HG03457 (cell line): ENCODE measurements around the gene GRIK4.
"Not testable (repeated sequence)": the region's sequence is repeated elsewhere in the genome, so short reads cannot be mapped to it uniquely, and the experiment has no call there.

Experiments
- ATAC-seq: cut with Tn5 transposase; IDR thresholded peaks from one replicate; pipeline ENCODE4 v1.9.1; 2021; ENCODE audit warnings: moderate number of reproducible peaks; ENCODE audit not compliant: unreplicated experiment

Gene GRIK4

DNA sequence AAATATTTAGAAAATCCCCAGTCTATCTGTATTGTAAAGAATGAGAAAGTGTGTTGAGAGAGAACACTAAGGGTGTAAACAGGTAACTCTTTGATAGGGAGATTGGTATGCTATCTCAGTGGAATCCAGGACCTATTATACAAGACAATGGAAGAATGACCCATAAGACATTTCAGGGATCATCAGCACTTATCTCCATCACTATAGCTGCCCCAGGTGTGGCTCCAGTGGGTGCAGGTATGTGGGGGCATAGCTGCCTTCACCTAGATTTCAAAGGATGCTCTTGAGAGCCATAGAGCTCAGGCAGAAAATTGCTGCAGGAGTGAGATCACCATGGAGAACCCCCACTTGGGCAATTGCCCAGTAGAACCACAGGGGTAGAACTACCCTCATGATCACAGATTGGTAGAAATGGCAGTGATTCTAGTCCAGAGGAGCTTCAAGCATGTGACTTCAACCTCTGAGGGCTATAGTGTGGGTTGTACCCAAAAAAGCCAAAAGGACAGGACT is 260.1 kb downstream of the GRIK4 start:
- no peak for ATAC-seq

DNA sequence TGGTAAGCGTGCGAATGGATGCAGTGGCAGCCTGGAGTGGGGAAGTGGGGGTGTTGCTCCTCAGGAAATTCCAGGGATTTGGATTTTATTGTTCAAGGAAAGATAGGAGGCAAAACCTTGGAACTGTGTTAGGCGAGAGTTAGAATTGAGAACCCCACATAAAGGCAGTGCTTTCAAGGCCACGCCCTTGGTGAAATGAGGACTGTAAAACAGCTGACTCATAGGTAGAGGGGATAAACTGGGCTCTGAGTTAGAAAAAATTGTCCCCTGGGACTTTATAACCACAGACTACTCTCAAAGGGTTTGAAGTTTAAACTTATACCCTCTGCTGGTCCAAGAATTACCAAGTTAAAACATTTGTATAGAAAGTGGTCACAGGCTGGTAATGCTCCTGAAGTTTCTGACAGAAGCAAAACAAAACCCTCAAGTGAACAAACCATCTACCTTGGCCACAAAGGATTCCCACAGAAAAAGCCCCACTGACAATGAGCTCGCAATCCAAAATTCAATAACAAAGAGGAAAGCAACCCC is 262.0 kb downstream of the GRIK4 start:
- no peak for ATAC-seq

DNA sequence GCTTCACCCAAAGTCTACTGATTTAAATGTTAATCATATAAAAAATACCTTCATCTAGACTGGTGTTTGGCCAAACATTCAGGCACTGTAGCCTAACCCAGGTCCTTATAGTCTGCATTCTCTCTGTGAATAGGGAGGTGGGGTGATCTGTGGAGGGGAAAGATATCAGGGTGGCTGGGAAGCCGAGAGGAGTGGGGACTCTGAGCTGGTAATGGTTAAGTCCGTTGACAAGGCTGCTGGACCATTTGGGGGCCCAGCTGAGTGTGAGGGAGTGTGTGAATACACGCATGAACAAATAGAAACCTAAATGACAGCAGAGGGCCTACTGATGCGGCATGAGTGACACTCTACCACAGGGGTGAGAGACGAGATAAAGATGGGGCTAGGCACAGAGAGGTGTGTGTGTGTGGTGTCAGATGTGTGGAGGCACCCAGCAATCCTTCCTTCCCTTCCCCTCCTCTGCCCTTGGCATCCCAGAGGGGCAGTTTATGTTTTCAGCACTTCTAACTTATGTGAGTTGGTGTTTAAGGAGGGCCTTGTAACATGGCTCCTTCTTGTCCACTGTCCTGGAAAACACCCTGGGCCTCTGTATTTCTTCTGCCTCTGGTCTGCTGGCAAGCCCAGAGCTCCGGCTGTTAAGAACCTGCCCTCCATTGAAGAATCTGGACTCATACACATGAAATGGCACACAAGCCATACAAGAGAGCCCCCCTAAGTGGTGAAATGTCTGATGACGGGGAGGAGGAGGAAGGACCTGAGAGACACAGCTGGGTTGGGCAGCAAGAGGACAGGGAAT is 263.2 kb downstream of the GRIK4 start:
- ATAC-seq: no peak

DNA sequence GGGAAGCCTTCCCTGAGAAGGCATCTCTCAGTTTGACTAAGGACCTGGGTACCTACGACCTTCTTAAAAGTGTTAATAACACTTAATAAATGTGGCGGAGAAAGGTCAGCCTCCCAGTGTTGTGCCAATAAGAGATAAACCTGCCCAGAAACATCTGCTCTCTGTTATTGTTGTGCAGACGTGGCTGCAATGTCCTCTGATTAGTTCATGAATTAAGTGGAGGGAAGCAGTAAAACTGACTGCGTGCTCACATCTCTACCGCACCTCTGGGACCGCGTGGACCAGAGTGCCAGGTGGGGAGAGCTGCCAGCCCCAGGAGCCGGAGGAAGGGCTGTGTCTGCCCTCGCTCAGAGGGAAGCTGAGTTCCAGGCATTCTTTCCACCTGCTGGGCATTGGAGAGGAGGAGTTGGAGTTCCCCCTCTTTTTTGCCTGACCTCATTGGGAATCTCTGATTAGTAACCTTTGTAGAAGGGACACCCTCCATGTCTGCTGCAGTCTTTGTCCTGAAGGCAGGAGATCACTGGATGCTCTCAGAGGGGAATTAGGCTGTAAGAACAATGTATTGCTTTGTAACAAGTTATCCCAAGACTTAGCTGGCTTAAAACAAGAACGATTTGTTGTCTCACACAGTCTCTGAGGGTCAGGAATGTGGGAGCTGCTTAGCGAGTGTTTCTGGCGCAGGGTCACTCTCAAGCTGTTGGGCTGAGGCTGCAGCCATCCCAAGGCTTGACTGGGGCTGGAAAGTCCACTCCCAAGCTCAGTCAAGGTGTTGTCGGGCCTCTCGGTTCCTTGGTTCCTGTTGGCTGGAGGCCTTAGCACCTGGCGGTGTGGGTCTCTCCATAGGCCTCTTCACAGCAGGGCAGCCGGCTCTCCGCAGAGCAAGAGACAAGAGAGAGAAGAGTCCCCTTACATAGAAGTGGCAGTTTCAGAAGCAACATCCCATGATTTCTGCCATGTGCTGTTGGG is 264.7 kb downstream of the GRIK4 start:
- ATAC-seq: no peak

DNA sequence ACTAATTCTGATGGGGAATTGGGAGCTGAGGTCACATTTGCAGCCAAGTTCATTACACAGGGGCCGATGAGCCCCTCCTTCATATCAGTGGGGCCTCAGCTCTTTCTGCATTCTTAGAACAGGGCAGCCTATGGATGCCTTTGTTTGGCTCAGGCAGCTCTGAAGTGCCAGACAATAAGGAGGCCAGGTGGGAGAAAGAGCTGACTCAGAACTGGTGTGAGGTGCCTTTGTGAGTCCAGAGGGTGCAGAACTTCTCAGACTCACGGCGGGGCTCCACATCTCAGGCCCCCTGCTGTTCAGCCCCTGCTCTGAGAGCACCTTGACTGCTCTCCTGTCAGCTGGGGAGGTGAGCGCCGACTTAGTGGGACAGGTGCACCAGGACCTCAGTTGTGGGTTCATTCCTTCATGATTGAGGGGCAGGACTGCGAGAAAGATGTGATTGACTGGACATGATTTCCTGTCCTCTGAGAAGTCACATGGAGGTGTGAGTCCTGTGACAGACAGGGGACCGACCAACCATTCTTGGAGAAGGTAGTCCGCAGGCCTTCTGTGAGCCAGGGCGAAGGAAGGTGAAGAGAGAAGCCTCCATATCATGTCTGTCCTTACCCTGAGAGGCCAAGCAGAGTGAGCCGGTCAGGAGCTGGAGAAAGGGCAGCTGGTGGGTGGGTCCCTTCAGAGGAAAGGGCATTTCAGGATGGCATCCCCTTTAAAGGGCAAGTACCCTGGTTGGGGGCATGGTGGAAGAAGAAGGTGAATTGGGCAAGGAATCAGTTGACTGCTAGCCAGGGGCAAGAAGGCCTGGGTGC is 267.3 kb downstream of the GRIK4 start:
- no peak for ATAC-seq

DNA sequence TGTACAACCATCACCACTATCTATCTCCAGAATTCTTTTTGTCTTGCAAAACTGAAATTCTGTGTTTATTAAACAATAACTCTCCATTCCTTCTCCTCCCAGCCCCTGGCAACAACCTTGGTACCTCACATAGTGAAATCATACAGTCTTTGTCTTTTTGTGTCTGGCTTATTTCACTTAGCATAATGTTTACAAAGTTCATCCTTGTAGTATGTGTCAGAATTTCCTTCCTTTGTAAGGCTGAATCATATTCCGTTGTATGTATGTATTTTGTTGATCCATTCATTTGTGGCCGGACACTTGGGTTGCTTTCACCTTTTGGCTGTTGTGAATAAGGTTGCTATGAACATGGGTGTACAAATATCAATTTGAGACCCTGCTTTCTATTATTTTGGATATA is 268.7 kb downstream of the GRIK4 start:
- ATAC-seq: no peak

DNA sequence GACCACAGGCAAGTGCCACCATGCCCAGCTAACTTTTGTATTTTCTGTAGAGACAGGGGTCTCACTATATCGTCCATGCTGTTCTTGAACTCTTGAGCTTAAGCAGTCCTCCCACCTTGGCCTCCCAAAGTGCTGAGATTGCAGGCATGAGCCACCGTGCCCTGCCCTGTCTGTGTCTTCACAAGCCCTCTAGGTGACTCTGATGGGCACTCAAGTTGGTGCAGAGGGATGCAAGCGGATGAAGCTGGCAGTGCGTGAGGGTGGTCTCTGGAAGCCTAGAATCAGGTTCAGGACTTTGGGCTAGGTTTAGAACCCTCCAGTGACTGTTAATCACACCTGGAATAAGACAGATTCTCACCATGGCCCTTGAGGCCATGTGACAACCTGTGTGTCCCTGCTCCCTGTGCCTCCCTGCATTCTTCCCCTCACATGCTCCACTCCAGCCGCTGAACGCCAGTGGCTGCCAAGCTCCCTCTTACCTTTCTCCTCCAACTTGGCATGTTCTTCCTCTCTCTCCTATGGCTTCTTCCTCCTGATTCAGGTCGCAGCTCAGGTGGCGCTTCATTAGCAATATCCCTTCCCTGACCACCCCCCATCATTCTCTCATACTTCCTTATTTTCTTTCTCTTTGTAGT is 270.1 kb downstream of the GRIK4 start:
- no peak for ATAC-seq

DNA sequence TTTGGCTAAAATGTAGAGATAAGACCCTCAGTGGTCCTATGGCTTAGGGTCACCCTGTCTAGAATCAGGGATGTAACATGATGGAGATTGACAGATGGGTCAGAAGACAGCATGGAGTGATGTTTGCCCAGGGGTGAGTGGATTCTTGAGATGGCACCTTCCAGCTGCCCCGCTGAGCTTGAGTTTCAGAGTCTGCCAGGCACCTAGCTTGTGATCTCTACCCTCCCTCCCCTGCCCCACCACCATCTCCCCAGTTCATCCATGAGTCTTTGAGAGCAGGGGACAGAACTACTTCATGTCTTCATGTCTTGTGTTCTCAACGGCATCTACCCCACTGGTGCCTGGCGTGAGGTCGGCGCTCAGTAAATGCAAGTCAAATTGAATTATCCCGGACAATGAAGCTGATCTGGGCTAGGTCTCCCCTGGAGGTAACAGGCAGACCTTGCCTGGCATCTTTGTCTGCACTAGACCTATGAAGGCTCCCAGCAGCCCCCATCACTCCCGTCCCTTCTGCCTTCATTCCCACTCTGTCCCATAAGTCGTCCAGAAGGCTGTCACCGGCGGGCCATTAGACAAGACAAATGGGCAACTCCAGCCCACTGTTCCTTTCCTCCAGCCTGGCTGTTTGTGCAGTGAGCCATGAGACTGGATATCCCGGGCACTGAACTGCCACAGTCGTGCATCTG is 273.2 kb downstream of the GRIK4 start:
- no peak for ATAC-seq

DNA sequence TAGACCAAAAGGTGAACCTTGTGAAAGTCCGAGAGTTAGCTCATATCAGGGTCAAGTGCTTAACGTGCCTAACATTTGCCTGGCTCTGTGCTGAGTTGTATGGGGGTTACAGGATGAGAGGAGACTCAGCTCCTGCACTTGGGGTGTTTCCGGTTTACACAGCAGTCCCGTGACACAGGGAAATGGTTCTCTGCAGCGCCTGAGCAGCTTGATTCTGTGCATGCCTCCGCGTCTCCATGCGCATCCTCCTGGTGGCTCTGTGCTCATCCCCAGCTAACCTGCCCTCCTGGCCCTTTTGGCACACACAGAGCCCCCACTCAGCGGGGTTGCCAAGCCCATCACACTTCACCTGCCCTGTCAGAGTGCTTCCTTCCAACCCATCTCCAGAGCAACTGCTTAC is 274.0 kb downstream of the GRIK4 start:
- no peak for ATAC-seq

DNA sequence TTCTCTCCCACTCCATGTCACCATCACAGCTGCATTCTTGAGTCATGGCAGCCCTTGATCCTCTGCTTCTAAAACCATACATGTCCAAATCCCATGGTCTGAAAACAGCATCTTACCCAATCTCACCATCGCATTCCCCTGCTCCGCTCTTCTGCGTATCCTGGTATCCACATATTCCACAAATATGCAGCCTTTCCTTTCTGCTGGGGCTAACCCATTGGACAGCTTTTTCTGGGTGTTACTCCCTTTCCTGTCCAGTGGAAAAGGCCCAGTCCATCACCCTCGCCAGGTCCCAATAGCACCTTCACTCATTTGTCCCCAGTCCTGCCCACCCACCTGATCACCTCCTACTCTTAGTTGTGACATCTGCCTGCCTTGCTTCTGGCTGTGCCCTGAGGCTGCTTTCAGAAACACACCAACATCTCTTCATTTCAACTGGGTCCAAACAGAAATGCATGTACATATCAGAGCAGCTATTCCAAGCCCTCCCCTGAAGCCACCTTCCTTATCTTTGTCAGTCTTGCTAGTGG is 274.7 kb downstream of the GRIK4 start:
- ATAC-seq: no peak

DNA sequence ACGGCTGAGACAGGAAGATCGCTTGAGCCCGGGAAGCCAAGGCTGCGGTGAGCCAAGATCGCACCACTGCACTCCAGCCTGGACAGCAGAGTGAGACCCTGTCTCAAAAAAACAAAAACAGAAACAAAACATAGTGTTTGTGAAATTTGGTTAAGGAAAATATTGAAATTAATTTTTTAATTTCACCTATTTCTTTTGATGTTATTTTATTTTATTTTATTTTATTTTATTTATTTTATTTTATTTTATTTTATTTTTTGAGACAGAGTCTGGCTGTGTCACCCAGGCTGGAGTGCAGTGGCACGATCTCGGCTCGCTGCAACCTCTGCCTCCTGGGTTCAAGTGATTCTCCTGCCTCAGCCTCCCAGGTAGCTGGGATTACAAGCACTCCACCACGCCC is 275.7 kb downstream of the GRIK4 start:
- ATAC-seq: not testable (repeated sequence)

DNA sequence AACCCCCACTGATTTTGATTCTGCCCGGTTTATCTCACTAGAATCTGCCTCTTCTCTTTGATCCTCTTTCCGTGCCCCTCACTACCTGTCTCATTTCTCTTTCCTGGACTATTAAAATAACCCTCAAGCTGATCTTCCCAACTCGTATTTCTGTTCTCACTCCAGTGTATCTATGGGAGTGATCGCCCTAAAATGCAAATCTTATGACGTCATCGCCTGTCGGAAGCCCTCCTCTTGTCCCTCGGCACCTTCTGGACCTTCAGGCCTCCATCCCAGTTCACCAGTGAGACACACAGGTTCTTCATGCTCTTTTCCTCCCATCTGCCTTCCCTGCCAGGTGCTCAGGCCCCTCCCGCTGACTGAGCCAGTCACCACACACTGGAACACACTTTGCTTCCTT is 277.8 kb downstream of the GRIK4 start:
- no peak for ATAC-seq

DNA sequence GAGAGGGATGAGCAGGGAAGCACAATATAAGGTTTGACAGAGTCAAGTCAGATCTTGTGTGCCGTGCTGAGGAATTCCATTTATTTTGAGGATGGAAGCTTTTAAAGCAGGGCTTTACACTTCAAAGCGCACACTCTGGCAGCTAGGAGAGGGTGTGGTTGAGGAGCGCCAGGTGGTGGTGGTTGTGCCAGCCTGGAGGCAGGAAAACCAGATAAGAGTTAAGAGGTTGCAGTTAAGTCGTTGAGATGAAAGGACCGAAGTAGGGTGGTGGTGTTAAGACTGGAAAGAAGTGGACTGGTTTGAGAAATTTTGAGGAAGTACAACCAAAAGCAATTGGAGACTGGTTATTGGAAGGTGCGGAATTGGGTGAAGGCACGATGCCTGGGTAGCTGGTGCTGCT is 280.8 kb downstream of the GRIK4 start:
- no peak for ATAC-seq

DNA sequence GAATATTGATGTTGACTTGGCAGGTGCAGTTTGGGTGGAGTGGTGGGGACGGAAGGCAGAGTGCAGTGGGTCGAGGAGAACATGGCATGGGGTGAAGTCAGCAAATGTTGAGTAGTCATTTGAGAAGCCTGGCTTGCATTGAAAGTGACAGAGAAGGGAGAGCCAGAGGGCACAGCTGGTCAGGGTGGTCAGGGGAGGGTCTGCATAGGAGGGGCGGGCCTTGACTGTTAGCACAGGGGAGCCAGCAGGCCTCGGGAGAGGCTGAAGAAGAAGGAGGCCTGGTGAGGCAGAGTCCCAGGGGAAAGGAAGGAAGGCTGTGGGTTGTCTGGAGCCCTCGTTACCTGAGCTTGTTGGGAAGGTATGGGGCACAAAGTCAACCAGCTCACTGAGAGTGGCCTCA is 281.6 kb downstream of the GRIK4 start:
- ATAC-seq: no peak

DNA sequence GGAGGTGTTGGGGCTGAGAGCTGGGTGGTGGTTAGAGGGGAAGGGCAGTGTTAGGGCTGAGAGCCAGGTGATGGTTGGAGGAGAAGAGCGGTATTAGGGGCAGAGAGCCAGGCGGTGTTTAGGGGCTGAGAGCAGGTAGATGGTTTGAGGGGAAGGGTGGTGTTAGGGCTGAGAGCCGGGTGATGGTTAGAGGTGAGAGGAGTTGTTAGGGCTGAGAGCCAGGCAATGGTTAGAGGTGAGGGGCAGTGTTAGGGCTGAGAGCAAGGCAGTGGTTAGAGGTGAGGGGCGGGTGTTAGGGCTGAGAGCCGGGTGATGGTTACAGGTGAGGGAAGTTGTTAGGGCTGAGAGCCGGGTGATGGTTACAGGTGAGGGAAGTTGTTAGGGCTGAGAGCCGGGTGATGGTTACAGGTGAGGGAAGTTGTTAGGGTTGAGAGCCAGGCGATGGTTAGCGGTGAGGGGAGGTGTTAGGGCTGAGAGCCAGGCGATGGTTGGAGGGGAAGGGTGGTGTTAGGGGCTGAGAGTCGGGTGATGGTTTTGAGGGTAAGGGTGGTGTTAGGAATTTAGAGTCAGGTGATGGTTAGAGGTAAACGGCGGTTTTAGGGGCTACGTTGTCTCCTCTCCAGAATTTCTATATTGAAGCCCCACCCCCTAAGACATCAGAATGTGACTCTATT is 282.4 kb downstream of the GRIK4 start:
- ATAC-seq: no peak

DNA sequence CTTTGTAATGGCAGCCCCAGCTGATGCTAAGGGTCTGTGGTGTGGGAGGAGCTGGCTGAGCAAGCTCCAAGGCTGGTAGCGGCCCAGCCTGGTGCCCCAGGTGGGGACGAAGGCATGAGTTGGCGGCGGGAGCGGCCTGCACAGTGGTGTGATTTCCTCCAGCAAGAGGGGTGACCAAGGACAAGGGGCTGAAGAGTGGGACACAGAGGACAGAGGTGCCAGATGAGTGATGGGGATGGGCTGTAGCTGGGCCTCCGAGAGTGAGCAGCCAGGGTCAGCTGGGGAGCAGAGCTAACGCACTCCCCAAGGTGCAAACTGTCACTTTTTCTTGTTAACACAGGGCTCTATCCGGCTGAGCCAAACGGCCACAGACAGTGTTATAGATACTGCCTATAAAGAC is 283.2 kb downstream of the GRIK4 start:
- no peak for ATAC-seq

DNA sequence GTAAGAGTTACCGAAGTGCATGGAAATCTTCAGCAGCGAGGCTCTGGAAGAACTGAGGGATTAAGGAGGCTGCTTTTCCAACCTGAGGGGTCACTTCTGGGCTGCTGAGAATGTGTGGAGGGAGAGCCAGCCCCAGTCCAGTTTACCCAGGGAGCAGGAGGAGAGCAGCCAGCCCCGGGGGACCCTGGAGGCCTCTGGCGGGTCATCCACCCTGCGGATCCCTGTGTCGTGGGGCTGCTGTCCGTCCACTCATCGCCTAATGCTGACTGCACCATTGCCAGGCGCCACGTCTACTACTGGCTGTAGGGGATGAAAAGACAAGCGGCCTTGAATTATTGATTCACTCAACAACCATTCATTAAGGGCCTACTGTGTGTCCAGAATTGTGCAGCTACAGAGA is 283.6 kb downstream of the GRIK4 start:
- ATAC-seq: no peak

DNA sequence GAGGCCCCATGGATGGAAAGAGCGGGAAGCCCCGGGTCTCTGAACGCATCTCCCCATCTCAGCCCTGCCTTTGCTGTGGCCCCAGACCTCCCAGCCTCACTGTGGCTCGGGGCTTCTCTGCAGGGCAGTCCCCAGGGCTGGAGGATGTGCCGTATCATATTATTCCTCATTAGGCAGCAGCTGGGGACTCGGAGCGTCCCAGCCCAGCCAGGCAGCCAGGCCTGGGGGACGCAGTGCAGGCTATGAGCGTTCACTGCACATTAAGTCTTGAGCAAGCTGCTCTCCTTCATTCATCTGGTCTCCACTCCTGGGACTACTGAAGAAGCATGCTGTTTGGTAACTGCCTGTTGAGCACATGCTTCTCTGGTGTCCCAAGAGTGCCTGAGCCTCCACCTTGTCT is 285.6 kb downstream of the GRIK4 start:
- ATAC-seq: no peak

DNA sequence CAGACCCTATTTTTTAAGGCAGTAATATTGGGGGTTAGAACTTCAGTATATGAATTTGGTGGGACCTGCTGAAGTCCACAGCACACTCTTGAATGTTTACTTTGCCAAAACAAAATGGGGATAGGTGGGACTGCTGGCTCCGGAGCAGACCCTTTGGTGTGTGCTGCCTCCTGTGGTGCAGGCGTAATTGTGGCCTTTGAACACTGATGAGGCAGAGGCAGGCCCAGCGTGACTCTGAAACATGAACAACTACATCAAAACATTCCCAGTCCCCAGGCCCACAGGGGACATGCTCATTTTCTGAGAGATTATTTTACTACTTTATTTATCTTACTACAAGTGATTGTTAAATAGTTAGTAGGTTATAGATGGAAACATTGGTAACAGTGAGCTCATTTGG is 287.3 kb downstream of the GRIK4 start:
- no peak for ATAC-seq
